IPS-20b (cell line): ENCODE results near the gene SLA2.
"Not testable (repeated sequence)": the region's sequence is repeated elsewhere in the genome, so short reads cannot be mapped to it uniquely, and the experiment has no call there.

ENCODE experiments used
- H3K27ac ChIP-seq: one replicate; pipeline ENCODE4 v1.5.1; 2013; ENCODE audit warnings: low read length
- H3K27me3 ChIP-seq: 2 replicates; pipeline ENCODE4 v1.6.1; 2013; ENCODE audit warnings: mild to moderate bottlenecking, low read length, inconsistent platforms; ENCODE audit not compliant: insufficient read depth
- H3K36me3 ChIP-seq: 2 replicates; pipeline ENCODE4 v1.6.1; 2013; ENCODE audit warnings: low read depth, mild to moderate bottlenecking, inconsistent platforms, low read length, moderate library complexity; ENCODE audit not compliant: insufficient read depth
- H3K4me1 ChIP-seq: 2 replicates; pipeline ENCODE4 v1.6.1; 2013; ENCODE audit warnings: mild to moderate bottlenecking, control low read depth, inconsistent platforms, low read length, moderate library complexity; ENCODE audit not compliant: insufficient read depth
- H3K4me3 ChIP-seq: 2 replicates; pipeline ENCODE4 v1.5.1; 2013; ENCODE audit warnings: mild to moderate bottlenecking, low read length, inconsistent platforms
- H3K9ac ChIP-seq: 2 replicates; pipeline ENCODE4 v1.6.1; 2013; ENCODE audit warnings: low read depth, mild to moderate bottlenecking, inconsistent platforms, low read length, moderate library complexity
- H3K9me3 ChIP-seq: 2 replicates; pipeline ENCODE4 v1.6.1; 2013; ENCODE audit warnings: mild to moderate bottlenecking, low read depth, low read length, inconsistent platforms; ENCODE audit not compliant: insufficient read depth

The SLA2 gene

GRCh38 chr20:36628076-36628475 lies 17.9 kb downstream of the SLA2 start:
- Histone ChIP-seq H3K36me3 (no peaks in the 10 kb centered on the region), H3K27me3 (no peaks in the 10 kb centered on the region), H3K9me3 (no peaks in the 10 kb centered on the region), H3K27ac (no peak overlapping the region), H3K4me1 (no peaks in the 10 kb centered on the region; the same call in 1 of the 2 replicates), H3K9ac (no peak overlapping the region), H3K4me3 (no peak overlapping the region)

- no peak overlapping the region for H3K9ac ChIP-seq
- H3K27ac ChIP-seq = no peak overlapping the region
- no peaks in the 10 kb centered on the region for H3K36me3 ChIP-seq
Observed at GRCh38 chr20:36624944-36625324, 21.1 kb downstream of the SLA2 start.

DNA sequence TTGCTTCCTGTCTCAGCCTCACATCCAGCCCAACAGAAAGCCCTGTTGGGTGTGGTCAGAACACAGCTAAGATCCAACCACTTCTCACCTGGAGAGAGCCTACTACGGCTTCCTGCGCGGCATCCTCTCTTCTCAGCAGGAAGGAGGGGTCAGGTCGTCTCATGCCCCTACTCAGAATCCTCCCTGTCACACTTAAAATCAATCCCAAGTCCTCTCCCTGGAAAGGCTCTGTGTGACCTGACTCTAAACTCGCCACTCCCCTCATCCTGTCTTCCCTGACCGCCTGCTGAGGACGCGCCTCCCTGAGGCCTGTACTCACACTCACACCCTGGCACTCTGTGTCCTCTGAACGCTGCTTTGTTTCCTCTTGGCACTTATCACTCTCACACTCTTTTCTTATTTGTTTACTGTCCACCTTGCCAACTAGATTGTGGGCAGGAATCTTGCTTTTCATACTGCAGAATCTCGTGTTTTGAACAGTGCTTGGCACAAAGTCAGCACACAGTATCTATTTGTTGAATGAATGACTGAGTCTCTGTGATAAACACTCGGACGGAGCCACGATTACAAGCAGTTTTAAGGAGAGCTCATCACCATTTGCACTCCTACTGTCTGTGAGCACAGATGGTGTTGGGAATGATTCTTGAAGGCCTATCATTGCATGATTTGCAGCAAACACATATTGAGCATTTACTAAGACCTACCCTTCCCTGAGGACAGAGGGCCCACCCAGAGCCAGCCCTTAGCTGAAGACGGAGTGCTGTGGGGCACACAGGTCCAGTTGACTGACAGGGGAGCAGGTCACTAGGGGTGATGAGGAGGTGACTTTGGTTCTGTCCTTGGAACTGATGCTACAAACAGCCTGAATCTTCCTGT lies 21.7 kb downstream of the SLA2 start:
- no peaks in the 10 kb centered on the region for H3K36me3 ChIP-seq
- no peak overlapping the region for H3K4me3 ChIP-seq
- no peak overlapping the region for H3K27ac ChIP-seq
- H3K9ac ChIP-seq = no peak overlapping the region
- no peaks in the 10 kb centered on the region for H3K27me3 ChIP-seq
- no peaks in the 10 kb centered on the region; the same call in 1 of the 2 replicates for H3K4me1 ChIP-seq
- no peaks in the 10 kb centered on the region for H3K9me3 ChIP-seq

More at GRCh38 chr20:36624944-36625324, 21.1 kb downstream of the SLA2 start:
- Histone ChIP-seq H3K27me3 (no peaks in the 10 kb centered on the region), H3K4me1 (no peaks in the 10 kb centered on the region; the same call in 1 of the 2 replicates), H3K4me3 (no peak overlapping the region), H3K9me3 (no peaks in the 10 kb centered on the region)

DNA sequence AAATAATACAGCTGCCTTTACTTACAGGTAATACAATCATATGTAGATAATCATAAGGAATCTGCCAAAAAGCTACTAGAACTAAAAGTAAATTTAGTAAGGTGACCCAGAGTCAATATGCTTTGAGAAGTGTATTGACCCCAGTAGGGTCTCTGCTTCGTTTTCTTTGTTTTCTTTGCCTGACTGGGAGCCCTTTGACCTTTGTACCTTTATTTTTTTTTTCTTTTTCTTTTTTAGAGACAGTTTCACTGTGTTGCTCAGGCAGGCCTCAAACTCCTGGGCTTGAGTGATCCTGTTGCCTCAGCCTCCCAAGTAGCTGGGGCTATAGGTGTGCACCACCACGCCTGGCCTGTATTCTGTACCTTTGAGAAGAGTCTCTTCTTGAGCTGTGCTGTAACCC lies 22.6 kb downstream of the SLA2 start:
- Histone ChIP-seq H3K4me1 (no peaks in the 10 kb centered on the region; the same call in 1 of the 2 replicates), H3K9me3 (no peaks in the 10 kb centered on the region), H3K9ac (no peak overlapping the region), H3K27me3 (no peaks in the 10 kb centered on the region), H3K36me3 (no peaks in the 10 kb centered on the region), H3K27ac (no peak overlapping the region), H3K4me3 (no peak overlapping the region)

GRCh38 chr20:36620917-36621316 lies 25.1 kb downstream of the SLA2 start:
- no peaks in the 10 kb centered on the region; the same call in 1 of the 2 replicates for H3K4me1 ChIP-seq
- no peaks in the 10 kb centered on the region for H3K27me3 ChIP-seq
- H3K27ac ChIP-seq = no peak overlapping the region
- no peak overlapping the region for H3K9ac ChIP-seq
- no peak overlapping the region for H3K4me3 ChIP-seq
- H3K36me3 ChIP-seq = peaks cover under 1% of the 10 kb centered on the region; the same call in 1 of the 2 replicates
- no peaks in the 10 kb centered on the region for H3K9me3 ChIP-seq

- H3K27me3 ChIP-seq = no peaks in the 10 kb centered on the region
- no peaks in the 10 kb centered on the region for H3K9me3 ChIP-seq
- H3K27ac ChIP-seq = no peak overlapping the region
- no peak overlapping the region for H3K9ac ChIP-seq
- H3K36me3 ChIP-seq = peaks cover 57% of the 10 kb centered on the region
- no peaks in the 10 kb centered on the region for H3K4me1 ChIP-seq
- no peak overlapping the region for H3K4me3 ChIP-seq
Observed at GRCh38 chr20:36614781-36615557, 31.0 kb downstream of the SLA2 start.

DNA sequence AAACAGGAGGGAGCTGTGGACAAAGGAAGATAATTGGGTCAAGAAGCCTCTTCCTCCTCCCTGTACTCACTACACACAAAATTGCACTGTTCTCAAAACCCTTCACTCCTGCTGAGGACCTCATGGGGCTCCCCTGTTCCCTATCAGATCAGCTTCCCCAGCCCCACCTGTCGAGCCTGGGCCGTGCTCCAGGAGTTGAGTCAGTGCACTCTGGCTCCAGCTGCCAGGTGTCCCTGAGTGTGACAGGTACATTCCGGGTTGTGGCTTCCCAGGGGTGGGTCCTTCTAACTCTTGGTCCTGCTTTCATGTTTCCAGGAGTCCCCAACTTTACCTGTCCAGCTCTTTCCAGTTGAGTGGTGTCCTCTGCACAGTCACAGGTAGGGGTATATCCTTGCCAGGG lies 32.0 kb downstream of the SLA2 start:
- Histone ChIP-seq H3K27me3 (no peaks in the 10 kb centered on the region), H3K4me3 (no peak overlapping the region), H3K9ac (no peak overlapping the region), H3K4me1 (no peaks in the 10 kb centered on the region), H3K27ac (no peak overlapping the region), H3K36me3 (peaks cover 67% of the 10 kb centered on the region), H3K9me3 (no peaks in the 10 kb centered on the region)

GRCh38 chr20:36611625-36612024 lies 34.4 kb downstream of the SLA2 start:
- no peak overlapping the region for H3K4me3 ChIP-seq
- no peaks in the 10 kb centered on the region for H3K27me3 ChIP-seq
- H3K9ac ChIP-seq = no peak overlapping the region
- no peaks in the 10 kb centered on the region for H3K9me3 ChIP-seq
- no peak overlapping the region for H3K27ac ChIP-seq
- H3K4me1 ChIP-seq = no peaks in the 10 kb centered on the region
- peaks cover 84% of the 10 kb centered on the region for H3K36me3 ChIP-seq

DNA sequence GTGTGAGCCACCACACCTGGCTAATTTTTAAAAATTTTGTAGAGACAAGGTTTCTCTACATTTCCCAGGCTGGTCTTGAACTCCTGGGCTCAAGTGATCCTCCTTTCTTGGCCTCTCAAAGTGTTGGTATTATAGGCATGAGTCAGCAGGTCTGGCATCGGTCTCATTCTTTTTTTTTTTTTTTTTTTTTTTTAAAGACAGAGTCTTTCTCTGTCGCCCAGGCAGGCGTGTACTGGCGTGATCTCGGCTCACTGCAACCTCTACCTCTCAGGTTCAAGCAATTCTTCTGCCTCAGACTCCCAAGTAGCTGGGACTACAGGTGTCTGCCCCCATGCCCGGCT lies 37.6 kb downstream of the SLA2 start:
- not testable (repeated sequence) for H3K27me3 ChIP-seq, H3K27ac ChIP-seq, H3K4me1 ChIP-seq, H3K9me3 ChIP-seq, H3K4me3 ChIP-seq, H3K9ac ChIP-seq
- peaks cover 59% of the 10 kb centered on the region for H3K36me3 ChIP-seq

- no peak overlapping the region for H3K4me3 ChIP-seq
- H3K36me3 ChIP-seq = peaks cover 54% of the 10 kb centered on the region
Observed at GRCh38 chr20:36607586-36608387, 38.2 kb downstream of the SLA2 start.

More at GRCh38 chr20:36607586-36608387, 38.2 kb downstream of the SLA2 start:
- Histone ChIP-seq H3K27me3 (no peaks in the 10 kb centered on the region), H3K4me1 (peaks cover 3% of the 10 kb centered on the region; the same call in 1 of the 2 replicates), H3K27ac (no peak overlapping the region), H3K9me3 (no peaks in the 10 kb centered on the region), H3K9ac (no peak overlapping the region)
